GM21367 (cell line): Measurements from ENCODE around the gene GLMN.
"Not testable (repeated sequence)": the region's sequence is repeated elsewhere in the genome, so short reads cannot be mapped to it uniquely, and the experiment has no call there.

ENCODE experiments used
- ATAC-seq: cut with Tn5 transposase; IDR thresholded peaks from one replicate; pipeline ENCODE4 v1.9.1; 2021; ENCODE audit not compliant: unreplicated experiment

The GLMN gene

GRCh38 chr1:92301021-92301420, 2.2 kb upstream of the GLMN start:
- ATAC-seq = no peak

- no peak for ATAC-seq
Observed at GRCh38 chr1:92299477-92300150, 827 bp upstream of the GLMN start.

- no peak for ATAC-seq
Observed at GRCh38 chr1:92298213-92298572, 594 bp downstream of the GLMN start.

GRCh38 chr1:92291372-92291999, 7.3 kb downstream of the GLMN start:
- ATAC-seq = no peak

GRCh38 chr1:92281411-92281810, 17.4 kb downstream of the GLMN start:
- ATAC-seq = not testable (repeated sequence)

GRCh38 chr1:92279781-92280180, 19.0 kb downstream of the GLMN start:
- not testable (repeated sequence) for ATAC-seq

- no peak for ATAC-seq
Observed at GRCh38 chr1:92277105-92277723, 21.6 kb downstream of the GLMN start.

- ATAC-seq = no peak
Observed at GRCh38 chr1:92276082-92276481, 22.7 kb downstream of the GLMN start.

- ATAC-seq = no peak
Observed at GRCh38 chr1:92274939-92275338, 23.8 kb downstream of the GLMN start.

- no peak for ATAC-seq
Observed at GRCh38 chr1:92273039-92273438, 25.7 kb downstream of the GLMN start.

- no peak for ATAC-seq
Observed at GRCh38 chr1:92262516-92262915, 36.3 kb downstream of the GLMN start.

- no peak for ATAC-seq
Observed at GRCh38 chr1:92259350-92259749, 39.4 kb downstream of the GLMN start.

GRCh38 chr1:92254714-92255113, 44.1 kb downstream of the GLMN start:
- not testable (repeated sequence) for ATAC-seq

GRCh38 chr1:92244376-92244775, 54.4 kb downstream of the GLMN start:
- ATAC-seq = no peak

- no peak for ATAC-seq
Observed at GRCh38 chr1:92240034-92240433, 58.8 kb downstream of the GLMN start.

- no peak for ATAC-seq
Observed at GRCh38 chr1:92230736-92231135, 68.1 kb downstream of the GLMN start.

GRCh38 chr1:92228401-92228800, 70.4 kb downstream of the GLMN start:
- no peak for ATAC-seq

GRCh38 chr1:92219028-92219427, 79.8 kb downstream of the GLMN start:
- ATAC-seq = no peak

- no peak for ATAC-seq
Observed at GRCh38 chr1:92218559-92218958, 80.2 kb downstream of the GLMN start.

- no peak for ATAC-seq
Observed at GRCh38 chr1:92217721-92218120, 81.1 kb downstream of the GLMN start, which contains the start of gene C1orf146. C1orf146 (plus strand) TSS chr1:92217915; CDS start chr1:92231421, 13,506 bp downstream.

GRCh38 chr1:92211166-92211565, 87.6 kb downstream of the GLMN start:
- ATAC-seq = no peak

GRCh38 chr1:92210701-92211100, 88.1 kb downstream of the GLMN start:
- ATAC-seq = no peak
